GM12873 (cell line): ENCODE data around the gene RPL10L.
A peak's percentile ranks its signal among the peaks of the same experiment; 100 is the strongest.

ENCODE experiments used
- TF ChIP-seq, protein P1 (sequence below): IDR thresholded peaks from 2 replicates; pipeline ENCODE4 v1.5.1; 2012; ENCODE audit warnings: low read depth, mild to moderate bottlenecking, moderate library complexity, low read length, control low read depth; ENCODE audit not compliant: insufficient read depth; ENCODE audit errors: missing control alignments

RPL10L gene

DNA sequence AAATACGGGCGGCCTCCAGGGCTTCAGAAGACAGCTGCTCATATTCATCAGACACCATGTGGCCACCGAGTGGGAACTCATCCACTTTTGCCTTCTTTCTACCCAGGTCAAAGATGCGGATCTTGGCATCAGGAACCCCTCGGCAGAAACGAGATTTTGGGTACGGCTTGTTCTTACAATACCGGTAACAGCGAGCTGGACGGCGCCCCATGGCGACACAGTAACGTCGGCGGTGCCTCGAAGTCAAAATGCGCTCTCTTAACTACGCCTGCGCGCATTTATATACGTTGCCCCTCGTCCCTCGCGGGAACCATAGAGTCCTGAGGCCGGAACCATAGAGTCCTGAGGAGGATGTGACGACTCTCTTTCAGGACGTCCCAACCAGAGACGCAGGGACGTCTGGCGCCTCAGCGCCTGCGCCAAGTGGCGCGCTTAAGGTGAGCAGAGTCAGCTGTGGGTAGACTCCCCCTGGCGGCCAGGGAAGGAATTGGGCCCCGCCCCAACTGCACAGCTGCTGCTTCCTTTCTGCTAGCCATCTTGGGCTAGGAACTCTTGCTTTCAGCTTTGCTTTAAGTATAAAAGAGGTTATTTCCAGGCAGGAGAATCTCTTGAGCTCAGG, at the start of gene RPL10L:
Gene RPL10L (minus strand): TSS at position 256 of the 619 bp plus-strand sequence. CDS start 45 bp downstream, at position 211.
- TF ChIP-seq, protein P1, sequence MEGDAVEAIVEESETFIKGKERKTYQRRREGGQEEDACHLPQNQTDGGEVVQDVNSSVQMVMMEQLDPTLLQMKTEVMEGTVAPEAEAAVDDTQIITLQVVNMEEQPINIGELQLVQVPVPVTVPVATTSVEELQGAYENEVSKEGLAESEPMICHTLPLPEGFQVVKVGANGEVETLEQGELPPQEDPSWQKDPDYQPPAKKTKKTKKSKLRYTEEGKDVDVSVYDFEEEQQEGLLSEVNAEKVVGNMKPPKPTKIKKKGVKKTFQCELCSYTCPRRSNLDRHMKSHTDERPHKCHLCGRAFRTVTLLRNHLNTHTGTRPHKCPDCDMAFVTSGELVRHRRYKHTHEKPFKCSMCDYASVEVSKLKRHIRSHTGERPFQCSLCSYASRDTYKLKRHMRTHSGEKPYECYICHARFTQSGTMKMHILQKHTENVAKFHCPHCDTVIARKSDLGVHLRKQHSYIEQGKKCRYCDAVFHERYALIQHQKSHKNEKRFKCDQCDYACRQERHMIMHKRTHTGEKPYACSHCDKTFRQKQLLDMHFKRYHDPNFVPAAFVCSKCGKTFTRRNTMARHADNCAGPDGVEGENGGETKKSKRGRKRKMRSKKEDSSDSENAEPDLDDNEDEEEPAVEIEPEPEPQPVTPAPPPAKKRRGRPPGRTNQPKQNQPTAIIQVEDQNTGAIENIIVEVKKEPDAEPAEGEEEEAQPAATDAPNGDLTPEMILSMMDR: peak; percentile 47

DNA sequence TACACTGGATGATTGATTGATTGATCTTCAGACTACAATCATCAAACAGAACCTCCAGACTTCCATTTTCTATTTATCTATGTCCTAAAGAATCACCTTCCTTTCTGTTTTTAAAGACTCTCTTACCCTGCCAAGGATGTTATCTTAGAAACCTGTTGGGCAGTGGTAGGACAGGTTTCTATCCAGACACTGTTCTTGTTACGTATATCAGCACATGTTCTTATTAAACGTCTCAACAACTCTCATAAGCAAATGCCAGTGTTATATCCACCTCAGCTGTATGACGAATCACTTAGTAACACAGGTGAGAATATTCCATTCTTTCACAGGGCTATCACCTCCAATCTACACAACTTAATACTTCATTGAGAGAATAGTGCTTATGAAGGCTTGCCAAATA, 40.2 kb upstream of the RPL10L start:
- TF ChIP-seq, protein P1: no peak

DNA sequence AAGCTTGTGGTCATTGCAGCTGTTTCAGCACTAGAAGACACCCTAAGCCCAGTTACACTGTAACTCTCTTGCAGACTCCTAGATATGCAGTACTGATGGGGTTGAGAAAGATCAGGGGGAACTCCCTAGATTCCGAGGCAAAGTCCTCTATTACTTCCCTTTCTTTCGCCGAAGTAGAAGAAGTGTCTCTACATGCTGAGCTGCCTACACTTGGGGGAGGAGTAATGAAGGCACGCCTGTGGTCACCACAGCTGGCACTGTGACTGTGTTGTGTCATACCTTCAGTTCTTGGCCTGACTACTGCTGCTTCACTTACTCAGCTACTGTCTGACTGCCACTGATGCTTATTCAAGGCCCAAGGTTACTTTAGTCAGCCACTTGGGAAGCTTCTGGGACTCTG, 35.1 kb upstream of the RPL10L start:
- TF ChIP-seq, protein P1: no peak

DNA sequence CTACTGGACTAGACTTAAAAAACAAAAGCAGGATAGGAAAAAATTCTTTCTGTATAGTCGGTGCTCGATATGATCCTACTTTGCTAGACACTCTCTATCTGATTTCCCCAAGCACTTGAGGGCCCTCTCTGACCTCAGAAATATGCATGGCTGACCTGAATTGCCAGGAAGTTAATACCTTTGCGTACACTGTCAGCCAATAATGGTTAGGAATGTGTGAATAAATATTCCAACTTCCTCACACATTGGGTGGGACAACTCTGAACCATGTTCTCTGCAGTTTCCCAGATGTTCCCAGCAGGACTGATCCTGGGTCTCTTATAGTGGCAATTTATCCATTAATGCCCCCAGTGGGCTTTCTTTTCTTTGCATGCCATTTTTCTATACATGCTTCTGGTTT, 20.5 kb upstream of the RPL10L start:
- TF ChIP-seq, protein P1: no peak

DNA sequence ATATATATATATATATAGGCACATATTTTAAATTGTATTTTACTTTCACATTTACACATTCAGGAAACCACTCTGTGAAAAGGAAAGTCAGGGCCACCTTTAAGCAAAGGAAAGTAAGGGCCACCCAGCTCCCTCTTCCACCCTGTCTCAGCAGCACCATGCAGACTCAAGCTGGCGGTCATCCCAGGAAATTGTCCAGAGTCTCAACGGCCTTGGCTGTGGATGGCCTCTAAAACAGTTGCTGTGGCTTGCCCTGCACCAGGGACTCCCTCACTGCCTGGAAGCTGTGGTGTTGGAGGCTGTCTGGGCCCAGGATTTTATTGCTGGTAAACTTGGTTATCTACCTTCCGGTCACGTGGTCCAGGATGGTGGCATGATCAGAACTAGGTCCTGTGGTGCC, 11.8 kb upstream of the RPL10L start:
- TF ChIP-seq, protein P1: no peak

DNA sequence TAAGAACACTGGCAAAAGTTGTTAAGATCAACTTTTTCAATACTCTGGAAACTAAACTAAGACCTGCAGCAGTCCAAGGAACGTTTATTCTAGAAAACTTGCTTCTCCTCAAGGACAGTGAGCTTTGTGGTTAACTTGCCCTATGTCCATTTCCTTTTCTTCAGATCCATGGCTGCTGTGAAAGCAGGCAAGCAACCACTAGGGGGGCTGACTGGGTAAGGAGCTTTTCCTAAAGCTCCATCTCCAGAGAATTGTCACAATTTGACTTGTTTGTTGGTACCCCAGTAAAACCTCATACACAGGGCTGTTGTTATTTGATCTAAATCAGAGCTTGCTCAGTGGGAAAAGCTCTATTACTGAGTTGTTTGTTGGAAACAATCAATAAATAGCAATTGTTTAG, 10.1 kb upstream of the RPL10L start:
- TF ChIP-seq, protein P1: no peak

DNA sequence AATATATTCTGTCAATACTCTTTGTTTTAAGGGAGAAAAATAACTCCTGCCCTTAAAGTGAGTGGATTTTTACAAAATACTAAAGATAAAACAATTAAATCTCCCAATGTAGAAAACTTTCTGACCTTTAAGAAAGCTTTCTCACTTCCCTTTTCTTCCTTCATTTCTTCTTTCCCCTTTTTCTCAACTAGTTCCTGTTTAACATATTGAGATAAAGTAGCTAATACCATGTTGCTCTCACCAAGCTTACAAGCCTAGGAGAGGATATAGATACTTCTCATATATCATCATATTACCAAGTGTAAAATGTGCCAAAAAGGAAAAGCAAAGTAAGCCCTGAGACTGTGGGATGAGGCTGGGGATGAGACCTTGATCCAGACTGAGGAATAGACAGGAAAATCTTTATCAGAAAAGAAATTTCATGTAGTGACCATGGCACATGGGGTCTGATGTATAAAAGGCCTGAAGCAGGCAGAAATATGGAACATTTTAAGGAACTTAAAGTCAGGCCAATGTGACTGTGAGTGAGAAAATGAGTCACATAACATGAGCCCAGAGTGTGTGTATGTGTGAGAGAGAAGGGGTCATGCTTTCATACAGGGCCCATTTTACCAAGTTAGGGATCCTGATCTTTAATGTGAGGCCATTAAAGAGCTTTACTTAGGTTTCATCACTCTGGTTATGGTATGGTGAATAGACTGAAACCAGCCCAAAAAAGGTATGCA, 1.6 kb upstream of the RPL10L start:
- TF ChIP-seq, protein P1: no peak
